Mesendoderm (in vitro differentiated cells): ENCODE results near the gene FGA.

ENCODE experiments used
- DNase-seq: peaks from one replicate; pipeline ENCODE4 v3.0.0; 2013
- H2AK5ac ChIP-seq: 2 replicates; pipeline ENCODE4 v1.6.1; 2013; ENCODE audit warnings: low read length, inconsistent platforms
- H2BK120ac ChIP-seq: 2 replicates; pipeline ENCODE4 v1.6.1; 2013; ENCODE audit warnings: low read depth, mild to moderate bottlenecking, low read length, moderate library complexity, mixed read lengths
- H2BK15ac ChIP-seq: replicated peaks from 2 replicates; pipeline ENCODE4 v1.6.1; 2013; ENCODE audit warnings: low read depth, mild to moderate bottlenecking, moderate library complexity
- H2BK5ac ChIP-seq: 2 replicates; pipeline ENCODE4 v1.6.1; 2013; ENCODE audit warnings: low read length, inconsistent platforms
- H3K18ac ChIP-seq: 2 replicates; pipeline ENCODE4 v1.6.1; 2013; ENCODE audit warnings: mild to moderate bottlenecking, low read length, mixed read lengths
- H3K23ac ChIP-seq: one replicate; pipeline ENCODE4 v1.6.1; 2013; ENCODE audit warnings: low read length
- H3K27ac ChIP-seq: 2 replicates; pipeline ENCODE4 v1.5.1; 2013; ENCODE audit warnings: low read depth, mild to moderate bottlenecking, inconsistent platforms, low read length, moderate library complexity
- H3K27me3 ChIP-seq: 2 replicates; pipeline ENCODE4 v1.6.1; 2013; ENCODE audit warnings: low read length, control low read depth, mild to moderate bottlenecking, inconsistent platforms; ENCODE audit not compliant: insufficient read depth, poor library complexity
- H3K36me3 ChIP-seq: 2 replicates; pipeline ENCODE4 v1.6.1; 2013; ENCODE audit warnings: low read length, inconsistent platforms; ENCODE audit not compliant: control insufficient read depth, insufficient read depth
- H3K4ac ChIP-seq: one replicate; pipeline ENCODE4 v1.6.1; 2013; ENCODE audit warnings: low read depth, mild to moderate bottlenecking, low read length, moderate library complexity
- H3K4me1 ChIP-seq: 2 replicates; pipeline ENCODE4 v1.6.1; 2013; ENCODE audit warnings: low read depth, low read length, inconsistent platforms; ENCODE audit not compliant: control insufficient read depth
- H3K4me2 ChIP-seq: 2 replicates; pipeline ENCODE4 v1.6.1; 2013; ENCODE audit warnings: low read length
- H3K4me3 ChIP-seq: 2 replicates; pipeline ENCODE4 v1.5.1; 2013; ENCODE audit warnings: mild to moderate bottlenecking, low read length
- H3K56ac ChIP-seq: one replicate; pipeline ENCODE4 v1.6.1; 2013; ENCODE audit warnings: low read length
- H3K79me1 ChIP-seq: 2 replicates; pipeline ENCODE4 v1.6.1; 2013; ENCODE audit warnings: low read length, inconsistent platforms
- H3K79me2 ChIP-seq: 2 replicates; pipeline ENCODE4 v1.6.1; 2013; ENCODE audit warnings: mild to moderate bottlenecking, low read length; ENCODE audit not compliant: control insufficient read depth, insufficient read depth
- H3K9ac ChIP-seq: 2 replicates; pipeline ENCODE4 v1.6.1; 2013; ENCODE audit warnings: low read length, inconsistent platforms
- H4K5ac ChIP-seq: one replicate; pipeline ENCODE4 v1.6.1; 2013; ENCODE audit warnings: low read length
- H4K8ac ChIP-seq: one replicate; pipeline ENCODE4 v1.6.1; 2013; ENCODE audit warnings: low read depth, mild to moderate bottlenecking, control low read depth, low read length, moderate library complexity
- WGBS: extraction: QIAGEN DNeasy Blood & Tissue Kit; methylation state at CpG from one replicate; pipeline ENCODE4 v1.1.7; 2013; ENCODE audit warnings: low lambda C conversion rate, missing lambda C conversion rate; ENCODE audit not compliant: insufficient coverage; ENCODE audit errors: extremely low coverage; 5-methylcytosine and 5-hydroxymethylcytosine counted together

FGA gene

GRCh38 chr4:154617820-154618317, 27.3 kb upstream of the FGA start:
- no peak for DNase-seq
- no peak overlapping the region for H3K4me2 ChIP-seq
- WGBS = no CpG with 5 or more reads among the region's 5 CpGs

DNA sequence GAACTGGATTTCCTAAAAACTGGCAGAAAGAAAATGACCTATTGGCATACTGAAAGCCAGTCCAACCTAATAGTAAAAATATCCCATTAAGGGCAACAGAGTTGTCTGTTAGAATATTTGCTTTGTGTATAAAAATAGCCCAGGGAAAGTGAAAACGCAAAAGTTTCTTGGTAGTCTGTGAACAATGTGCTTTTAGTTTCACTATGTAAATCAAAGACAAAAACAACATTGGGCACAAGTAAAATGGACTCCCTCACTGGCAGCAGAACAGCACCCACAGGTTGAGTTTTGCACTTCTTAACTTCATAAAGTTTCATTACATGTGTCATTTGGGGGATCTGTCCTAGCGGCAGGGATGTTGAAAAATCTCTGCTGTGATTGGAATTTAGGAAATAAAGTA, 26.2 kb upstream of the FGA start:
- Histone ChIP-seq H3K4ac (no peak overlapping the region), H3K36me3 (no peaks in the 10 kb centered on the region), H3K4me2 (no peak overlapping the region), H3K23ac (no peak overlapping the region), H4K5ac (no peak overlapping the region), H3K9ac (no peak overlapping the region), H2AK5ac (no peak overlapping the region), H2BK5ac (no peak overlapping the region), H3K4me3 (no peak overlapping the region), H3K79me2 (no peaks in the 10 kb centered on the region), H3K27ac (no peak overlapping the region), H3K18ac (no peak overlapping the region), H3K27me3 (no peaks in the 10 kb centered on the region), H3K79me1 (no peaks in the 10 kb centered on the region), H3K56ac (no peak overlapping the region), H3K4me1 (no peaks in the 10 kb centered on the region), H4K8ac (no peak overlapping the region), H2BK120ac (no peak overlapping the region), H2BK15ac (no peak overlapping the region)
- no CpG with 5 or more reads among the region's 2 CpGs for WGBS
- no peak for DNase-seq

More at GRCh38 chr4:154617820-154618317, 27.3 kb upstream of the FGA start:
- Histone ChIP-seq H3K18ac (no peak overlapping the region), H3K4ac (no peak overlapping the region), H3K36me3 (no peaks in the 10 kb centered on the region), H2BK5ac (no peak overlapping the region), H3K4me3 (no peak overlapping the region), H3K56ac (no peak overlapping the region), H3K27me3 (no peaks in the 10 kb centered on the region), H3K9ac (no peak overlapping the region), H4K8ac (no peak overlapping the region), H4K5ac (no peak overlapping the region), H3K4me1 (no peaks in the 10 kb centered on the region), H2BK120ac (no peak overlapping the region), H3K23ac (no peak overlapping the region), H3K27ac (no peak overlapping the region), H2BK15ac (no peak overlapping the region), H3K79me2 (no peaks in the 10 kb centered on the region), H3K79me1 (no peaks in the 10 kb centered on the region), H2AK5ac (no peak overlapping the region)

DNA sequence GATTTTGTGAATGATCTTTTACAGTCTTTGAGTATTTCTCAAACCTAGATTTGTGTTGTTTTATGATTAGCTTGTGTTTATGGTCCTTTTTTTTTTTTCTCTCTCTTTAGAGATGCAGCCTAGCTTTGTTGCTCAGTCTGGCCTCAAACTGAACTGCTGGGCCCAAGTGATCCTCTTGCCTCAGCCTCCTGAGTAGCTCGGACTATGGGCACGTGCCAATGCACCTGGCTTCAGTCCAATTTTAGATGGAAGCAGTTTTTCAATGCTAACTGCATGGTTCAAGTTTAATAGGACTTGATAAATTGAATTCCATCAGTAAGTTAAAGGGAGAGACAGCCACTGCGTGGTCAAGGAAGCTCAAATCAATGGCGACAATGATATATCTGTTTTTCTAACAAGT, 25.7 kb upstream of the FGA start:
- Histone ChIP-seq H3K79me1 (no peaks in the 10 kb centered on the region), H4K8ac (no peak overlapping the region), H3K27me3 (no peaks in the 10 kb centered on the region), H3K36me3 (no peaks in the 10 kb centered on the region), H3K4me3 (no peak overlapping the region), H3K9ac (no peak overlapping the region), H3K56ac (no peak overlapping the region), H3K23ac (no peak overlapping the region), H2BK5ac (no peak overlapping the region), H3K4me2 (no peak overlapping the region), H3K27ac (no peak overlapping the region), H3K18ac (no peak overlapping the region), H2AK5ac (no peak overlapping the region), H2BK15ac (no peak overlapping the region), H2BK120ac (no peak overlapping the region), H4K5ac (no peak overlapping the region), H3K4me1 (no peaks in the 10 kb centered on the region), H3K79me2 (no peaks in the 10 kb centered on the region), H3K4ac (no peak overlapping the region)
- no peak for DNase-seq
- no CpG with 5 or more reads among the region's 4 CpGs for WGBS

GRCh38 chr4:154615211-154615610, 24.7 kb upstream of the FGA start:
- no peak for DNase-seq
- Histone ChIP-seq H3K4ac (no peak overlapping the region), H3K79me1 (no peaks in the 10 kb centered on the region)

GRCh38 chr4:154614306-154614705, 23.8 kb upstream of the FGA start:
- Histone ChIP-seq H3K79me1 (no peaks in the 10 kb centered on the region), H3K18ac (no peak overlapping the region), H3K23ac (no peak overlapping the region), H2BK5ac (no peak overlapping the region), H3K4ac (no peak overlapping the region), H3K79me2 (no peaks in the 10 kb centered on the region), H4K8ac (no peak overlapping the region), H2BK15ac (no peak overlapping the region), H4K5ac (no peak overlapping the region), H2AK5ac (no peak overlapping the region), H3K36me3 (no peaks in the 10 kb centered on the region), H3K27ac (no peak overlapping the region), H3K56ac (no peak overlapping the region), H3K4me3 (no peak overlapping the region), H3K4me2 (no peak overlapping the region), H3K9ac (no peak overlapping the region), H3K27me3 (no peaks in the 10 kb centered on the region), H3K4me1 (no peaks in the 10 kb centered on the region), H2BK120ac (no peak overlapping the region)
- DNase-seq = no peak

More at GRCh38 chr4:154615211-154615610, 24.7 kb upstream of the FGA start:
- Histone ChIP-seq H3K36me3 (no peaks in the 10 kb centered on the region), H4K8ac (no peak overlapping the region), H2BK15ac (no peak overlapping the region), H3K4me2 (no peak overlapping the region), H2AK5ac (no peak overlapping the region), H3K18ac (no peak overlapping the region), H3K27ac (no peak overlapping the region), H2BK120ac (no peak overlapping the region), H3K4me3 (no peak overlapping the region), H2BK5ac (no peak overlapping the region), H3K23ac (no peak overlapping the region), H3K79me2 (no peaks in the 10 kb centered on the region), H3K9ac (no peak overlapping the region), H3K27me3 (no peaks in the 10 kb centered on the region), H3K4me1 (no peaks in the 10 kb centered on the region), H4K5ac (no peak overlapping the region), H3K56ac (no peak overlapping the region)
- WGBS = no CpG with 5 or more reads among the region's 1 CpG
